CD4-positive, alpha-beta T cell treated with Interleukin-10 for 1 hour (primary cell): ENCODE results near the gene GNAI1.

Experiments used
- DNase-seq: peaks from one replicate; pipeline ENCODE4 v3.0.0-alpha.2; 2020

GNAI1 gene

DNA sequence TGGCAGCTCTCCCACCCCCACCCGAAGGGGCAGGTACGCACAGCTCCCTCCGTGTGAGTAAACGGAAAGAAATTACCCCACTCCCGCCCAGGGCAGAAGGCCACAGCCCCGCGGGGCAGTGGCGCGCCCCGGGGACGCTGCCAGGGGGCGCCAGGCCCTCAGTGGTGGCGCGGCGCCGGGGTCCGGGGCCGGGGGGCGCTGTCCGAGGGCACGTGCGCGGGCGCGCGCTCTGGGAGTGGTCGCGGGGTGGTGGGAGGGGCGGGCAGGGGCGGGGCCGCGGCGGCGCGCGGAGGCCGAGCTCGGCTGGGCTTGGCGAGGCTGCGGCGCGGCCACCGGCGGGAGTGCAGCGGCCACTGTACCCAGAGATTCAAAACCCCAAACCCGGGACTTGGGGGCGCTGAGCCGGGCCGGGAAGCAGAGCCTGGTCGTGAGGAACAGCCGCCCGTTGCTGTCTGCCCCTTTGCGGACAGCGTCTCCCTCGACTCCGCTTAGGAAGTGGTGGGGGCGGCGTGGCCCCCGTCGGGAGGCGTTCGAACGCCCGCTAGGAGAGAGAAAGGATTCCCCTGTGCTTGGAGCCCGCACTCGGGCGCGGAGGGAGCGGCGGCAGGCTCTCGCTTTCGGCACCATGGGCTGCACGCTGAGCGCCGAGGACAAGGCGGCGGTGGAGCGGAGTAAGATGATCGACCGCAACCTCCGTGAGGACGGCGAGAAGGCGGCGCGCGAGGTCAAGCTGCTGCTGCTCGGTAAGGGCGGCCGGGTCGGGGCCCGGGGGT is at the start of gene GNAI1:
Gene GNAI1 (plus strand): TSS at position 296 of the 773 bp plus-strand sequence. CDS start 330 bp downstream, at position 626.
- no peak for DNase-seq

- no peak for DNase-seq
Observed at GRCh38 chr7:80087051-80087770, 47.4 kb upstream of the GNAI1 start.

DNA sequence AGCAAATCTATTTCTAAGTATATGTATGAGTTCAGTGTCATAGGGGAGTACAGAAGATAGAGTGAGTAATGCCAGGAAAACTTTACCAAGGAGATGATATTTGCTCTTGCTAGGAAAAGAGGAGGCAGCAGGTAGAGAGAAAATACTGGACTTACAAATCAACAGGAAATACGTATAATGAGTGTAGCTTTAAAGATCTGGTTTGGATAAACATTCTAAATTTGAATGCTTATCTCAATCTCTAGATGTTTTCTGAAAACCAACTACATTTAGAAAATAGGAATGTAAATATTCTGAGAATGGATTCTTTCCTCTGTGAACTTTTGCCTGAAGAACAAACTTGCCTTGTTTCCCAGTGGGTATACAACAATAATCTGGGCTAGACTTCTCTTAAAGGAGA is 46.9 kb upstream of the GNAI1 start:
- DNase-seq: no peak

- DNase-seq: no peak
Observed at GRCh38 chr7:80088705-80089104, 45.9 kb upstream of the GNAI1 start.

- DNase-seq: no peak
Observed at GRCh38 chr7:80089366-80089765, 45.3 kb upstream of the GNAI1 start.

DNA sequence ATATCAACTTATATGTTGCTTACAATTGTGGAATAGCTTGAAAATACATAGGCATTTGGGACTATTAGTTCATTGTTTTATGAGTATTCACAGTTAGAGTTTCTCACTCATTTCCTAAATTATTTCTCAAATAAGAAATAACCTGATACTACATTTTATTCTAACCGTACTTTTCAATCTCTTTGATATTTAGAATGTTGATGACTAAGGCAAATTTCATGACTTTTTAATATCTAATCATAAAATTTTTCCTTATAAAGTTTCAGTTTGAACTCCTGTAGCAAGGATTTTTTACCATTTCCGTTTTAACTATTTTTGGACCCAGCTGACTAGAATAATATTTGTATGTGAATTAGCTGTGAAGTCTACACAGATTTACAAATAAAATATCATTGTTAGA is 41.3 kb upstream of the GNAI1 start:
- no peak for DNase-seq

- DNase-seq: no peak
Observed at GRCh38 chr7:80095545-80095944, 39.1 kb upstream of the GNAI1 start.

DNA sequence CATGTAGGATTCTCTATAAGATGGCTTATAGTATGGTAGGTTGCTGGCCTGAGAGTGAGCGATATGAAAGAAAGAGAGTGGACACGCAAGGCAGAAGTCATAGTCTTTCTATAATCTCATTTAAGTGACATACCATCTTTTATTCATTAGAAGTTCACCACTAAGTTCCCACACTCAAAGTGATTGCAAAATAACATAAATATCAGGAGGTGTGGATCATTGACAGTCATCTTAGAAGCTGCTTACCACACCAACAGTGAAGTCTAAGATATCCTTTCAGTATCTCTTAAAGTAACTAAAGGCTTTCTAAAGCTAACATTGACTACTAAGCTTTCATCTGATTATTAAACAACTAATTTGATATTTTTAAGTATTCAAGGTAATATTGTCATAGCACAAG is 36.9 kb upstream of the GNAI1 start:
- no peak for DNase-seq

GRCh38 chr7:80098795-80099194 is 35.8 kb upstream of the GNAI1 start:
- DNase-seq: no peak

DNA sequence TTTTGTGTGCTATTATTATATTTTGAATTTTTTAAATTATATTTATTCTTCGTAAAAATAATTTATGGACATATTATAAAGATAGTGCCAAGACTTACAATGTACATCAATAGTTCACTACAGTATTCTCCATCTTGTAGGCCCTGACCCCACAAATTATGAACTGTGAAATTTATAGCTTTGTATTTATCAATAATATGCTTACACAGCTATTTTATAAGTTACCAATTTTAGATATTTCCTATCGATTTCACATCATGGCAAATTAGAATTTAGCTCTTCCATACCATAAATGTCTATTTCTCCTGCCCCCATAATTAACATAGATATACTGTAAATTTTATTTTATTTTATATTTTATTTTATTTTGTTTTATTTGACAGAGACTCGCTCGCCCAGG is 34.4 kb upstream of the GNAI1 start:
- DNase-seq: no peak

GRCh38 chr7:80105701-80106408 is 28.8 kb upstream of the GNAI1 start:
- no peak for DNase-seq

- DNase-seq: no peak
Observed at GRCh38 chr7:80106498-80107113, 28.0 kb upstream of the GNAI1 start.

- DNase-seq: no peak
Observed at GRCh38 chr7:80107278-80107677, 27.4 kb upstream of the GNAI1 start.

DNA sequence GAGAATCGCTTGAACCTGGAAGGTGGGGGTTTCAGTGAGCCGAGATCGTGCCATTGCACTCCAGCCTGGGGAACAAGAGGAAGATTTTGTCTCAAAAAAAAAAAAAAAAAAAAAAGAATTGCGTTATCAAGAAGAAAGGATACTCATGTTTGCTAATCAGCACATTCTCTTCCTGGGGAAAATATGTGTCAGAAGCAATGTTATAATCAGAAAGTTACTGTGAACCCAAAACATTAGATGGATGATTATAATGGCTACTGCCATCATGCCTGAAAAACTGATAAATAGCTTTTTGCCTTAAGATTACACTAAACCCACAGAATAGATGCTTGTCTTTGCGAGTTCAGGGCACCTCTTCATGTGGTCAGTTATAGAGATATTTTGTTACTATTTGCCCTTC is 24.3 kb upstream of the GNAI1 start:
- DNase-seq: no peak

DNA sequence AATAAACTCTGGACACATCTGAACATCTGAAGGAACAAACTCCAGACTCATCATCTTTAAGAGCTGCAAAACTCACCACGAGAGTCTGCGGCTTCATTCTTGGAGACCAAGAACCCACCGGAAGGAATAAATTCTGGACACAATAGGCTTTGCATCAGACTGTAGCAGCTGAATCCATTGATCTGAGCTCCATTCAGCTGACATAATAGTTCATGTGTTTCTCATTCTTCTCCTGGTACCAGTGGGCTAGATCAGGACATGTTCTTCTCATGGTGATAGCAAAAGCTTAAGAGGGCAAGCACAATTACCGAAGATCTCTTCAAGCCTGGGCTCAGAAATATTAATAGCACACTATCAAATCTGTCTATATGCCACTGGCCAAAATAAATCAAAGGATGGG is 20.5 kb upstream of the GNAI1 start:
- no peak for DNase-seq

DNA sequence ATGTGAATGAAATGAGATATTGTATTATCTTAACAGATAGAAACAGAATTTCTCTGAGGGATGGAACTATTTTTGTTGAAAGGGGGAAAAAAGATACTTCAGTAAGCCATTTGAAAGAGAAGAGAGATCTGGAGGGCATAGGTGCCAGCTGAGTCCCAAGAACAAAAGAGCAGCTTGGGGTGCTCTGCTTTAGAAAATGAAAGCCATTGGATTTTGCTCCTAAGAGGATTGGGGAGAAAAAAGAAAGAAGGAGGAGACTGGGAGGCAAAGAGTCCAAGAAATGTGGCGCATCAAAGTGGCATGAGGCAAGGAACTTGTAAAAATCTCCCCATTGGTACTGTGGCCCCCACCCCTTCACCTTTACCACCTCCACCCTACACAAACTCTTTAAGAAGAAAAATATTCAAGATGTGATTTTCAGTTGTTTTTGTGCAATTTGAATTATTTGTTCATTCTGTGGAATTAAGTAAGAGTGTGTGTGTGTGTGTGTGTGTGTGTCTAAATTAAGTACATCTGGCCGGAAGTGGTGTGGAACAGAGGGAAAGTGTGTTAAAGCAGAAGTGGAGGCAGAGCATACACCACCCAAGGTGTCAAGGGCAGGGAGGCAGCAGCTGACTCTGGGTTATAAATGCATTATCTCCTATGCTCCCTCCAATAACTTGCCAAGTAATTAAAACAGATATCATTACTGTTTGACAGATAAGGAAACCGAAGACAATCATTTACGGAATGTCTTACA is 9.9 kb upstream of the GNAI1 start:
- no peak for DNase-seq

GRCh38 chr7:80127412-80128160 is 7.0 kb upstream of the GNAI1 start:
- no peak for DNase-seq

DNA sequence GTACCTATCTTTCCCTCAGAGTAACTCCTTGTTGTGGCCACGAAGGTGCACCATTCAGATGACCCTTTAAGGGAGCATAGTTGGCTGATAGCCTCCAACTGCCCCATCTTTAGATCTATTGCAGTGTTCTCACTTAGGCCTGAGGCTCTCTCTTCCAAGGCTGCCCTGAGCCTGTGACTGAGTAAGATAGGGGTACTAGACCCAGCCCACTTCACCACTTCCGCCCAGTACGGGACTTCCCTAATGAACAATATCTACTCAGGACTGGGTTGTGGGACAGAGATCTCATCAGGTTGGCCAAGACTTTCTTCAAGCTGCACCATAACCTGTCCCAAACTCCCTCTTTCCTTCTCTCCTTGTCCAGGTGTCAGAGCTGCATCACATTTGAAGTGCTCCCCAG is 5.7 kb upstream of the GNAI1 start:
- no peak for DNase-seq

DNA sequence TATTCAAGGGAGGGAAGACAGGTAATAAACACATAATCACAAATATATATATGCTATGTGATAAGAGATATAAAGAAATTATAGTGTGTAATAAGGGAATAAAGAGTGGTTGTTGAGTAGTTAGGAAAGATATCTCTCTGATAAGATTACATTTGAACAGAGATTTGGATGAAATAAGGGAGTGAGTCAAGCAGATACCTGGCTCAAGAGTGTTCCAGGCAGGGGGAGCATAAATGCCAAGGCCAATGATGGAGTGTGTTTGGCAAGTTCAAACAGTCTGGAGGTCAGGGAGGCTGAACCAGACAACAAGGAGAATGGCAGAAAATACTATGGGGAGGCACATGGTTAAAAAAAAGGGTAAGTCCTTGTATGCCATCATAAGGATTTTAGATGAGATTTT is 4.8 kb upstream of the GNAI1 start:
- DNase-seq: no peak

- no peak for DNase-seq
Observed at GRCh38 chr7:80131675-80132435, 2.8 kb upstream of the GNAI1 start.

DNA sequence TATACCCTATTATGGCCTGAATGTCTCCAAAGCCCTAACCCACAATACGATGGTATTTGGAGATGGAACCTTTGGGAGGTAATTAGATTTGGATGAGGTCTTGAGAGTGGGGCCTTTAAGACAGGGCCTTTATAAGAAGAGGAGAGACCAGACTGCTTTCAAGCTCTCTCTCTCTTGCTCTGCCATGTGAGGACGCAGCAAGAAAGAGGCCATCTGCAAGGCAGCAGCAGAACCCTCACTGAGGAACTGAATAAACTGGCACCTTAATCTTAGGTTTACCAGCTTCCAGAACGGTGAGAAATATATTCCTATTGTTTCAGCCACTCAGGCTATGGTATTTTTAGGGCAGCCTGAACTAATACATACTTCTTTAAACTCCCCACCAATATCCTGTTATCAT is 2.0 kb upstream of the GNAI1 start:
- no peak for DNase-seq
